Measurements from ENCODE around the gene AP4E1.
"Not testable (repeated sequence)": the region's sequence is repeated elsewhere in the genome, so short reads cannot be mapped to it uniquely, and the experiment has no call there.

The AP4E1 gene

DNA sequence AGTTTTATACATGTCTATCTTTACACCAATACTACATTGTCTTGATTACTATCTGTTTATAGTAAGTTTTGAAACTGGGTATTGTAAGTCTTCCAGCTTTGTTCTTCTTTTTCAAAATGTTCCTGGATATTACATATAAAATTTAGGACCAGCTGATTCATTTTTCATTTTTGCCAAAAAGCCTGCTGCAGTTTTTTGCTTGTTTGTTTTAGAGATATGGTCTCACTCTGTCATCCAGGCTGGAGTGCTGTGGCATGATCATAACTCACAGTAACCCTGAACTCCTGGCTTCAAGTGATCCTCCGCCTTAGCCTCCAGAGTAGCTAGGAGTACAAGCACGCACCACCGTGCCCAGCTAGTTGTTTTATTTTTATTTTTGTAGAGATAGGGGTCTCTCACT lies 20.4 kb upstream of the AP4E1 start:
- no peak for DNase-seq (ENCODE audit: low spot score)

DNA sequence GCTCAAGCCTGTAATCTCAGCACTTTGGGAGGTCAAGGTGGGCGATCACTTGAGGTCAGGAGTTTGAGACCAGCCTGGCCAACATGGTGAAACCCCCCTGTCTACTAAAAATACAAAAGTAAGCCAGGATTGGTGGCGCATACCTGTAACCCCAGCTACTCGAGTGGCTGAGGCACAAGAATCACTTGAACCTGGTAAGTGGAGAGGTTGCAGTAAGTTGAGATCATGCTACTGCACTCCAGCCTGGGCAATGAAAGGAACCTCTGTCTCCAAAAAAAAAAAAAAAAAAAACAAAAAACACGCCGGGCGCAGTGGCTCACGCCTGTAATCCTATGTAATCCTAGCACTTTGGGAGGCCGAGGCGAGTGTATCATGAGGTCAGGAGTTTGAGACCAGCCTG lies 18.9 kb upstream of the AP4E1 start:
- no peak for DNase-seq (ENCODE audit: low spot score)

DNA sequence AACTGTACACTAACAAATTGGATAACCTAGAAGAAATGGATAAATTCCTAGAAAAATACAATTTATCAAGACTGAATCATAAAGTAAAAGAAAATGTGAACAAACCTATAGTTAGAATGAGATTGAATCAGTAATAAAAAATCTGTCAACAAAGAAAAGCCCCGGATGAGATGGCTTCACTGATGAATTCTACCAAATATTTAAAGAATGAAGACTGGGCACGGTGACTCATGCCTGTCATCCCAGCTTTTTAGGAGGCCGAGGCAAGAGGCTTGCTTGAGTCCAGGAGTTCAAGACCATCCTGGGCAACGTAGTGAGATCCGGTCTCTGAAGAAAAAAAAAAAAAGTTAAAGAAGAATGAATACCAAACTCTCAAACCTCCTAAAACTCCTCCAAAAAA lies 17.7 kb upstream of the AP4E1 start:
- no peak for DNase-seq (ENCODE audit: low spot score)

DNA sequence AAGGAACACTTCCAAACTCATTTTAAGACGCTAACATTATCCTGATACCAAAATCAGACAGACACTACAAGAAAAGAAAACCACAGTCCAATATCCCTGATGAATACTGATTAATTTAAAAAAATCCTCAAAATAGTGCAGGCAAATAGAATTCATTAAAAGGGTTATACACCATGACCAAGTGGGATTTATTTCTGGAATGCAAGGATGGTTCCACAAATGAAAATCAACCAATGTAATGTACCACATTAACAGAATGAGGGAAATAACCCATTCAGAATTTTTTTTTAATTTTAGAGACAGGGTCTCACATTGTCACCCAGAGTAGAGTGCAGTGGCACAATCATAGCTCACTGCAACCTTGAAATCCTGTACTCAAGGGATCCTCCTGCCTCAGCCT lies 17.3 kb upstream of the AP4E1 start:
- DNase-seq (ENCODE audit: low spot score) = no peak

DNA sequence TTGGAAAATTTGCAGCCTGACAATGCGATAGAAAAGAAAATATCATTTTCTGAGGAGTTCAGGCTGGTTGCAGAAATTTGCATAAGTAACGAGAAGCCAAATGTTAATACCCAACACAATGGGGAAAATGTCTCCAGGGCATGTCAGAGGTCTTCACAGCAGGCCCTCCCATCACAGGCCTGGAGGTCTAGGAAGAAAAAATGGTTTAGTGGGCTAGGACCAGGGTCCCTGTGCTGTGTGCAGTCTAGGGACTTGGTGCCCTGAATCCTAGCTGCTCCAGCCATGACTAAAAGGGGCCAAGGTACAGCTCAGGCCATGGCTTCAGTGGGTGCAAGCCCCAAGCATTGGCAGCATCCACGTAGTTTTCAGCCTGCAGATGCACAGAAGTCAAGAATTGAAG lies 14.5 kb upstream of the AP4E1 start:
- DNase-seq (ENCODE audit: low spot score) = no peak

DNA sequence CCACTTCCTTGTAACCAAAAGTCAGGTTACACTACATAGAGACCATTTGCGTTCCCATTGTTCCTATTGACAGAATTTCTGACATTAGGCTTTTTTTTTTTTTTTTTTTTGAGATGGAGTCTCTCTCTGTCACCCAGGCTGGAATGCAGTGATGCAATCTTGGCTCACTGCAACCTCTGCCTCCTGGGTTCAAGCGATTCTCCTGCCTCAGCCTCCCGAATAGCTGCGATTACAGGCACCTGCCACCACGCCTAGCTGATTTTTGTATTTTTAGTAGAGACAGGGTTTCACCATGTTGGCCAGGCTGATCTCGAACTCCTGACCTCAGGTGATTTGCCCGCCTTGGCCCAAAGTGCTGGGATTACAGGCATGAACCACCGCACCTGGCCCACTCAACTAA lies 7.1 kb upstream of the AP4E1 start:
- not testable (repeated sequence) for DNase-seq (ENCODE audit: low spot score)

DNA sequence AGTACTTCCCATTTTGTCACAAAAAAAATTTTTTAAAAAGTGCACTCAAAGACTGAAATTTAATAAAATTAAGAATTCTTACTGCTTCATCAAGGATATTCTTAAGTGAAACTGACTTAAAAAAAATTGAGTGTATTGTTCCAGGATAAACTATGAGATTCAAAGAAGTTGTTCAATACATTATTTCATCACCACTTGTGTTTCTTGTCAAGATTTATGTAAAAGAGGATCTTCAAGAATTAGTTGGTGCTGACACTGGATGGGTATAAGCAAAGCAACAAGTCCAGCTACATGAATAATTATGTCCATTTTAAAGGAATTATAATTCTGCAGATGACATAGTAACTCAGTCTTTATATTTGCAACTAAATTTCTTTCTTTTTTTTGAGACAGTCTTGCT lies 4.3 kb upstream of the AP4E1 start:
- no peak for DNase-seq (ENCODE audit: low spot score)

- no peak for DNase-seq (ENCODE audit: low spot score)
Measured at GRCh38 chr15:50905055-50905454, 3.4 kb upstream of the AP4E1 start.

DNA sequence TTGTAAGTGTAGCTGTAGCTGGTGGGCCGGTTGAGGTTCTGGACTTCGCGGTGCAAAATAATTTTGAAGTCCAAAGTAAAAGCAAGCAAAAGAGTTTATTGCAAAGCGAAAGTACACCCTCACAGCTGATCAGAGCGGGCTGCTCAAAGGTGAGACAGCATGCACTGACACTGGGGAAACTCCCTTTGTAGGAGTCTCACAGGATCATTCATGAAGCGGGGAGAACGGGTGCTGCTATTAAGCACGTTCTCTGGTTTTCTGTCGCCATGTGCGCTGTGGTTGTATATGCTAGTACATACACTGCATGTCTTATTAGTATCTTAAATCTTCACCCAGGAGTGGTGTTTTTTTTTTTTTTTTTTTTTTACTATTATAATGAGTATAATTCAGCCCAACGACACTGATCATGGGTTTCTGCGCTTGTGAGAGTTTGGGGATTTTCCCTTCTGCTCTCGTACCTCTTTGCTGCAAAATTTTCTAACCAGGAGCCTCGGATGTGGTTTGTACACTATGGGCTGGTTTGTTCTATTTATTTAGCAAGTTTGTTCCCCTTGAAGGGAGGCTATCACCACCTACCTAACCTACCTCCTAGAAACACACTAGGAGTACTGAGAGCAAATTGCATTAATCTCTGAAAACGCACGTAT lies 1.4 kb upstream of the AP4E1 start:
- DNase-seq (ENCODE audit: low spot score) = no peak

DNA sequence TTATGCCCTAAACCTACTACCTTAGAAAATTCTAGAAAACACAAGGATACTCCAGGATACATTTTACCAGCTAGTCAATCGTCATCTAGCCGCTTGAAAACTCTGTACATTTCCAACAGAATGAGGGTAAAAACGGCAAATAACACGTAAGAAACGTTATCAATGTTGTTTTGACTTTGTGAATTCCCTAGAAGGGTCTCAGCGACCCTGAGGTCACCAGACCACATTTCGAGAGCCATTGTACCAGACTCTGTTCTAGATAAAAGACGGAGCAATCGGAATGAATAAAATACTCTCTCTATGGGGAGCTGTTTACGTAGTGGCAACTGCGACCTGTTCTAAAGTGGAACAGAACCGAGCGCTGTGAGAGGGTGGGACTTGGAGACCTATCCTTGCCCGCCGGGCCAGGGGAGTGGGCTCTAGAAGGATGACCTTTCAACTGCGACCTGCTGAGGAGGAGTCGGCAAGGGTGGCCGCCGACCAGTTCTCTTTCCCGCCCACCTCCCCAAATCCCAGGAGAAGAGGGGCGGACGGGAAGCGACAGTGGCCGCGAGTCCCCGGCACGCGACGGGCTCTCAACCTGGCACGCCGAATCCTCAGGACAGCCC lies 778 bp upstream of the AP4E1 start:
- DNase-seq (ENCODE audit: low spot score) = peak; percentile 69

DNA sequence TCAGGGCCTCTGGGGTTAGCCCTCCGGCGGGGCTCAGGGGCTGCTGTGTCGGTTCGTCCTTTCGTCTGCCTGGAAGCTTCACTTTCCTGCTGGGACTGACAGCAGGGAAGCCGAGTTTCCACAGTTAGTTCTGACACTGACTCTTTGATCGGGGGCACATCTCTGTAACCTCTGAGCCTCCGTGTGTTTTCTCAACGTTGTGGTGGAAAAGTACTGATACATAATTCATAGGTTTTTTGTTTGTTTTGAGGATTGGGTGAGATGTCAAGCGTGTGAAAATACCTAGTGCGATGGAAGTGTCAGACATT lies 481 bp downstream of the AP4E1 start:
- DNase-seq (ENCODE audit: low spot score) = no peak

- DNase-seq (ENCODE audit: low spot score) = not testable (repeated sequence)
Measured at GRCh38 chr15:50910426-50910795, 1.9 kb downstream of the AP4E1 start.

- DNase-seq (ENCODE audit: low spot score) = no peak
Measured at GRCh38 chr15:50911001-50911400, 2.5 kb downstream of the AP4E1 start.

GRCh38 chr15:50911621-50912020 lies 3.1 kb downstream of the AP4E1 start:
- DNase-seq (ENCODE audit: low spot score) = no peak

GRCh38 chr15:50916400-50916799 lies 7.9 kb downstream of the AP4E1 start:
- DNase-seq (ENCODE audit: low spot score) = no peak

- DNase-seq (ENCODE audit: low spot score) = not testable (repeated sequence)
Measured at GRCh38 chr15:50919359-50919758, 10.9 kb downstream of the AP4E1 start.

DNA sequence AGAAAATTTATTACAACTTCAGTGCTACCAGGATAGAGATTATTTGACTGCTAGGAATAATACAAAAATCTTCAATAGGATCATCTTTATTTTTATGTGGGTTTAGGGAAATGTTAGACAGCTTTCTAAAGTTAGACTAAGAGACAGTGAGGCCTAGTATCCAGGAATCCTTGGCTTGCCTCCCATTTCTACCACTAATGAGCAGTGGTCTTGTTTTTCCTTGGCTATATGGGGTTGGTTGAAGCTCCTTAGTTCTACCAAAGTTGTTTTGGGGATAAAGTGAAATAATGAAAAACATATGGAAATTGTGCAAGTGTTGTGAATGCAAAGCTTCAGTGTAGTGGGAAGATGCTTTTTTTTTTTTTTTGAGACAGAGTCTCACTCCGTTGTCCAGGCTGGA lies 16.8 kb downstream of the AP4E1 start:
- DNase-seq (ENCODE audit: low spot score) = no peak

DNA sequence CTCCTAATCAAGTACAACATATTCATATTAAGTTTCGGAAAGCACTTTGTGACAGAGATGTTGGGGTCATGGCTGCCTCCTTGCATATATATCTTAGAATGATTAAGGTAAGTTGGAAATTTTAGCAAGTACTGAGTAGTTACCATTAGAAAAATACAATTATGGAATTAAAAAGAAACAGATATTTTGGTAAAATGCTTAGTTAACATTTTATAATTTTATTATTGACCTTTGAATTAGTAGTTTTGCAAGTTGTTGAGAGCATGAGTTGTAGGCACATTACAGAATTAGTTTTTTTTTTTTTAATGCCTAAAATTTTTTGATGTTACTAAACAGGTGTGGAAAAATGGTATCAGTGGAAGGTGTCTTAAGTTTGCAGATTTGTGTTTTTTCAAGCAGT lies 20.6 kb downstream of the AP4E1 start:
- DNase-seq (ENCODE audit: low spot score) = no peak

DNA sequence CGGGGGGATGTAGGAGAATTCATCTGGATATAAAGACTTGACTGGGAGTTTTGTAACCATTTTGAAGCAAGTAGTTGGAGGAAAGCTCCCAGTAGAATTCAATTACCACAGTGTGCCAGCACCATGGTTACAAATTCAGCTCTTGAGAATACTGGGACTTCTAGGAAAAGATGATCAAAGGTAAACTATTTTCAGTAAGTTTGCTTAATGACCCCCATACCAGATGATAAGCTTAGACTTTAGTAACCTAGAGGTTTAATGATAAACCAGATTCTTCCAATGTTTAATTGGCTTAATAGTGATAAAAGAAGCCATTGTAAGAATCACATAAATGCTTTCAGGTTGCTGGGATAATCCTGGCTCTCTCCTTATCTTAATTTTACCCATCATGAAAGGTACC lies 22.3 kb downstream of the AP4E1 start:
- DNase-seq (ENCODE audit: low spot score) = no peak

- DNase-seq (ENCODE audit: low spot score) = no peak
Measured at GRCh38 chr15:50933341-50933740, 24.9 kb downstream of the AP4E1 start.

DNA sequence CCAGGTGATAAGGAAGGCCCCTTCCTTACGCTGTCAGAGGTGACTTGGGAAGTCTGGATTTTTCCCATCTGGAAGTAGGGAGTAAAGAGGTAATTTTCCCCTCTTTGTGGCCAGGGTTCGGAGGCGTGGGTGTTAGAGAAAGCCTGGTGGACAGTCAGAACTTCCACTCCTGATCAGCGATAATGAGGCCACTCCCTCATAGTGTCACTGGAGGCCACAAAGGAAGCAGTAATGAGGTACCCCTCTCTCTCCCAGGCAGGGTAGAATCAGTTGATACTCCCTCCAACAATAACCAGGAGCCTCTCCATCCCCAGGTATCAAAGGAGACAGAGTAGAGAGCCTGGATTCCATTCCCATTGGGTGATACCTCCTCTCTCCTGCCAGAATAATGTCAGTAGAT lies 30.0 kb downstream of the AP4E1 start:
- DNase-seq (ENCODE audit: low spot score) = no peak

GRCh38 chr15:50939911-50940310 lies 31.4 kb downstream of the AP4E1 start:
- DNase-seq (ENCODE audit: low spot score) = no peak

GRCh38 chr15:50940506-50940905 lies 32.0 kb downstream of the AP4E1 start:
- no peak for DNase-seq (ENCODE audit: low spot score)

GRCh38 chr15:50943638-50944037 lies 35.2 kb downstream of the AP4E1 start:
- no peak for DNase-seq (ENCODE audit: low spot score)

All from SK-N-DZ (cell line).